Renal pelvis (tissue), 12 donors: Measurements from ENCODE around the gene C2CD4C. TPM values are rescaled to one million over a fixed set of nuclear protein-coding genes. Genes with fewer than 3 reads are reported as not detected.
"Not testable (repeated sequence)": the region's sequence is repeated elsewhere in the genome, so short reads cannot be mapped to it uniquely, and the experiment has no call there.

Experiments used
- DNase-seq: peaks from one replicate; pipeline ENCODE4 v3.0.0-alpha.2; 2013
- long read RNA-seq, 16 experiments: transcript quantifications; one replicate each; lab custom pipeline, GENCODE V29; 2026
- polyA plus RNA-seq, 3 donors: library from polyadenylated mRNA; unstranded; fragments of 120-200 nt; gene quantifications; one replicate each; pipeline ENCODE4 v1.2.1, GENCODE V29; 2013; ENCODE audit not compliant: insufficient read length in 3 of 3

The C2CD4C gene
- 1 to 10 TPM; 2.0 to 4.4 (median 4.0) TPM for polyA plus RNA-seq
- long read RNA-seq, donor 1, partial matches to known transcripts, result 0 of 2 reads
- long read RNA-seq, donor 1, other reads (novel, unspliced or antisense), result 0 of 2 reads
- long read RNA-seq, donor 2, partial matches to known transcripts, result 0 of 3 reads
- long read RNA-seq, donor 2, other reads (novel, unspliced or antisense), result 0 of 3 reads
- long read RNA-seq, donor 3, result 0 reads
- long read RNA-seq, donor 4, partial matches to known transcripts, result 0 of 1 reads
- long read RNA-seq, donor 4, other reads (novel, unspliced or antisense), result 0 of 1 reads
- long read RNA-seq, donor 5, partial matches to known transcripts, result 0 of 1 reads
- long read RNA-seq, donor 5, other reads (novel, unspliced or antisense), result 0 of 1 reads
- long read RNA-seq, donor 6, result 0 reads
- long read RNA-seq, donor 7, partial matches to known transcripts, result 5 of 7 reads
- long read RNA-seq, donor 7, other reads (novel, unspliced or antisense), result 0 of 7 reads
- long read RNA-seq, donor 8, result 0 reads
- long read RNA-seq, donor 9, result 0 reads
- long read RNA-seq, donor 10, partial matches to known transcripts, result 0 of 2 reads
- long read RNA-seq, donor 10, other reads (novel, unspliced or antisense), result 0 of 2 reads
- long read RNA-seq, donor 11, partial matches to known transcripts, result 0 of 1 reads
- long read RNA-seq, donor 11, other reads (novel, unspliced or antisense), result 0 of 1 reads
- long read RNA-seq, donor 12, partial matches to known transcripts, result 0 of 1 reads
- long read RNA-seq, donor 12, other reads (novel, unspliced or antisense), result 0 of 1 reads
- long read RNA-seq, donor 13, result 0 reads
- long read RNA-seq, donor 14, result 0 reads
- long read RNA-seq, donor 15, result 0 reads
- long read RNA-seq, donor 16, partial matches to known transcripts, result 0 of 3 reads
- long read RNA-seq, donor 16, other reads (novel, unspliced or antisense), result 0 of 3 reads

GRCh38 chr19:408902-409515 is at the start of gene C2CD4C:
C2CD4C (minus strand) TSS chr19:409147; CDS start chr19:408361, 786 bp downstream.
- no peak for DNase-seq

- no peak for DNase-seq
Measured at GRCh38 chr19:458091-459042, 49.4 kb upstream of the C2CD4C start.

- DNase-seq, result no peak
Measured at GRCh38 chr19:457636-458035, 48.7 kb upstream of the C2CD4C start.

GRCh38 chr19:456547-457110 is 47.7 kb upstream of the C2CD4C start:
- DNase-seq, result no peak

- DNase-seq, result no peak
Measured at GRCh38 chr19:455851-456546, 47.1 kb upstream of the C2CD4C start.

- no peak for DNase-seq
Measured at GRCh38 chr19:455031-455705, 46.2 kb upstream of the C2CD4C start.

GRCh38 chr19:453606-454005 is 44.7 kb upstream of the C2CD4C start:
- DNase-seq, result no peak

- DNase-seq, result no peak
Measured at GRCh38 chr19:452829-453228, 43.9 kb upstream of the C2CD4C start.

- not testable (repeated sequence) for DNase-seq
Measured at GRCh38 chr19:450912-451481, 42.0 kb upstream of the C2CD4C start.

- no peak for DNase-seq
Measured at GRCh38 chr19:449916-450315, 41.0 kb upstream of the C2CD4C start.

GRCh38 chr19:447816-448560 is 39.0 kb upstream of the C2CD4C start:
- DNase-seq, result peak; percentile 40

- DNase-seq, result no peak
Measured at GRCh38 chr19:447064-447426, 38.1 kb upstream of the C2CD4C start.

- DNase-seq, result no peak
Measured at GRCh38 chr19:444677-445210, 35.8 kb upstream of the C2CD4C start.

- DNase-seq, result no peak
Measured at GRCh38 chr19:443005-443404, 34.1 kb upstream of the C2CD4C start.

- DNase-seq, result no peak
Measured at GRCh38 chr19:442085-442484, 33.1 kb upstream of the C2CD4C start.

GRCh38 chr19:441213-441836 is 32.4 kb upstream of the C2CD4C start:
- DNase-seq, result no peak

GRCh38 chr19:440391-441212 is 31.7 kb upstream of the C2CD4C start:
- DNase-seq, result no peak
